Activated T-helper 1 cell treated with anti-CD3 and anti-CD28 coated beads, Interleukin-12 subunit alpha, Interleukin-12 subunit beta, Interleukin-2, Interleukin-4 antibody, amounts not matched to agents 30 ng/mL and 10 ng/mL and 1 ng/mL, durations not matched to agents 14 hours and 24 hours and 36 hours (primary cell): ENCODE measurements around the gene GRK3. TPM values are rescaled to one million over a fixed set of nuclear protein-coding genes. Genes with fewer than 3 reads are reported as not detected.
"Not testable (repeated sequence)": the region's sequence is repeated elsewhere in the genome, so short reads cannot be mapped to it uniquely, and the experiment has no call there.

Source experiments
- DNase-seq: peaks from one replicate; pipeline ENCODE4 v3.0.0; 2021; ENCODE audit warnings: low spot score
- H3K27ac Mint-ChIP-seq: one replicate; pipeline ENCODE4 v1.8.0; 2021; ENCODE audit warnings: mild to moderate bottlenecking, mixed read lengths
- H3K27me3 Mint-ChIP-seq: one replicate; pipeline ENCODE4 v1.8.0; 2022; ENCODE audit warnings: mild to moderate bottlenecking, moderate library complexity, mixed read lengths; ENCODE audit not compliant: insufficient read depth
- H3K36me3 Mint-ChIP-seq: one replicate; pipeline ENCODE4 v1.8.0; 2021; ENCODE audit warnings: low read depth, mixed read lengths
- H3K4me1 Mint-ChIP-seq: one replicate; pipeline ENCODE4 v1.8.0; 2021; ENCODE audit warnings: low read depth, mixed read lengths
- H3K4me3 Mint-ChIP-seq: one replicate; pipeline ENCODE4 v1.8.0; 2021; ENCODE audit warnings: mild to moderate bottlenecking, moderate library complexity, mixed read lengths
- H3K9me3 Mint-ChIP-seq: one replicate; pipeline ENCODE4 v1.8.0; 2021; ENCODE audit warnings: mixed read lengths
- intact Hi-C: fragments of 100-400 bp; cut with micrococcal nuclease; formaldehyde crosslinking; loops from one replicate; pipeline ENCODE4 v1.15.1; 2024
- total RNA-seq: library from RNA; stranded (reverse); gene quantifications from 2 replicates; pipeline ENCODE4 v1.2.3, GENCODE V29; 2022

Gene GRK3
- total RNA-seq, 1 donor from 2014 or later, result 33.0 TPM

GRCh38 chr22:25624476-25624875 is 60.0 kb downstream of the GRK3 start:
- Mint-ChIP-seq H3K4me3 (no peak overlapping the region), H3K9me3 (no peaks in the 10 kb centered on the region), H3K36me3 (peaks cover 16% of the 10 kb centered on the region), H3K4me1 (peaks cover 53% of the 10 kb centered on the region), H3K27me3 (no peaks in the 10 kb centered on the region), H3K27ac (peak overlapping the region; percentile 46)
- intact Hi-C loops, result loop anchor here (2.0 to 5.0 kb wide), 3 partner anchors 78 to 136 kb away; no protein-coding TSS in a partner anchor
- DNase-seq, result no peak

GRCh38 chr22:25625747-25626623 is 61.5 kb downstream of the GRK3 start:
- Mint-ChIP-seq H3K4me1 (peaks cover 39% of the 10 kb centered on the region), H3K27ac (peak overlapping the region; percentile 12), H3K36me3 (peaks cover 14% of the 10 kb centered on the region)
- not testable (repeated sequence) for H3K4me3 Mint-ChIP-seq, DNase-seq, H3K9me3 Mint-ChIP-seq, H3K27me3 Mint-ChIP-seq
- intact Hi-C loops, result loop anchor here (2.0 kb wide), 2 partner anchors 77 to 137 kb away; no protein-coding TSS in a partner anchor

- Mint-ChIP-seq H3K27me3 (no peaks in the 10 kb centered on the region), H3K4me3 (no peak overlapping the region), H3K36me3 (peaks cover 14% of the 10 kb centered on the region), H3K27ac (no peak overlapping the region), H3K9me3 (no peaks in the 10 kb centered on the region), H3K4me1 (peaks cover 39% of the 10 kb centered on the region)
- intact Hi-C loops, result no loop called here
- no peak for DNase-seq
Observed at GRCh38 chr22:25626624-25626990, 62.1 kb downstream of the GRK3 start.

GRCh38 chr22:25627271-25627852 is 62.9 kb downstream of the GRK3 start:
- H3K4me1 Mint-ChIP-seq, result peaks cover 32% of the 10 kb centered on the region
- no peak overlapping the region for H3K4me3 Mint-ChIP-seq
- no peaks in the 10 kb centered on the region for H3K9me3 Mint-ChIP-seq
- no peak for DNase-seq
- H3K36me3 Mint-ChIP-seq, result peaks cover 11% of the 10 kb centered on the region
- H3K27me3 Mint-ChIP-seq, result no peaks in the 10 kb centered on the region
- H3K27ac Mint-ChIP-seq, result no peak overlapping the region
- intact Hi-C loops, result no loop called here

- H3K9me3 Mint-ChIP-seq, result no peaks in the 10 kb centered on the region
- H3K4me1 Mint-ChIP-seq, result peaks cover 20% of the 10 kb centered on the region
- no peak for DNase-seq
- H3K4me3 Mint-ChIP-seq, result no peak overlapping the region
- no peaks in the 10 kb centered on the region for H3K27me3 Mint-ChIP-seq
- peaks cover 5% of the 10 kb centered on the region for H3K36me3 Mint-ChIP-seq
- no peak overlapping the region for H3K27ac Mint-ChIP-seq
- intact Hi-C loops, result no loop called here
Observed at GRCh38 chr22:25628494-25628893, 64.0 kb downstream of the GRK3 start.

- peaks cover 9% of the 10 kb centered on the region for H3K4me1 Mint-ChIP-seq
- DNase-seq, result no peak
- H3K27me3 Mint-ChIP-seq, result no peaks in the 10 kb centered on the region
- intact Hi-C loops, result no loop called here
- no peak overlapping the region for H3K4me3 Mint-ChIP-seq
- no peaks in the 10 kb centered on the region for H3K9me3 Mint-ChIP-seq
- no peak overlapping the region for H3K27ac Mint-ChIP-seq
- peaks cover 1% of the 10 kb centered on the region for H3K36me3 Mint-ChIP-seq
Observed at GRCh38 chr22:25629613-25630012, 65.1 kb downstream of the GRK3 start.

- Mint-ChIP-seq H3K36me3 (peaks cover 1% of the 10 kb centered on the region), H3K9me3 (no peaks in the 10 kb centered on the region), H3K27me3 (no peaks in the 10 kb centered on the region), H3K4me3 (no peak overlapping the region), H3K4me1 (peaks cover 8% of the 10 kb centered on the region), H3K27ac (no peak overlapping the region)
- intact Hi-C loops, result no loop called here
- DNase-seq, result no peak
Observed at GRCh38 chr22:25630447-25630846, 66.0 kb downstream of the GRK3 start.

GRCh38 chr22:25636323-25636722 is 71.8 kb downstream of the GRK3 start:
- Mint-ChIP-seq H3K36me3 (peaks cover 23% of the 10 kb centered on the region), H3K9me3 (peaks cover 19% of the 10 kb centered on the region), H3K27me3 (no peaks in the 10 kb centered on the region), H3K4me3 (no peak overlapping the region), H3K27ac (no peak overlapping the region), H3K4me1 (peaks cover 2% of the 10 kb centered on the region)
- no peak for DNase-seq
- intact Hi-C loops, result no loop called here

- peaks cover 8% of the 10 kb centered on the region for H3K4me1 Mint-ChIP-seq
Observed at GRCh38 chr22:25637032-25637431, 72.6 kb downstream of the GRK3 start.

GRCh38 chr22:25637672-25638071 is 73.2 kb downstream of the GRK3 start:
- DNase-seq, result no peak
- Mint-ChIP-seq H3K9me3 (peaks cover 19% of the 10 kb centered on the region), H3K36me3 (peaks cover 30% of the 10 kb centered on the region), H3K4me1 (peaks cover 8% of the 10 kb centered on the region), H3K27me3 (no peaks in the 10 kb centered on the region), H3K27ac (no peak overlapping the region), H3K4me3 (no peak overlapping the region)
- intact Hi-C loops, result no loop called here

More at GRCh38 chr22:25637032-25637431, 72.6 kb downstream of the GRK3 start:
- H3K27ac Mint-ChIP-seq, result no peak overlapping the region
- no peak for DNase-seq
- H3K27me3 Mint-ChIP-seq, result no peaks in the 10 kb centered on the region
- no peak overlapping the region for H3K4me3 Mint-ChIP-seq
- peaks cover 27% of the 10 kb centered on the region for H3K36me3 Mint-ChIP-seq
- H3K9me3 Mint-ChIP-seq, result peaks cover 19% of the 10 kb centered on the region
- intact Hi-C loops, result no loop called here

GRCh38 chr22:25638638-25639037 is 74.2 kb downstream of the GRK3 start:
- intact Hi-C loops, result no loop called here
- DNase-seq, result no peak
- no peak overlapping the region for H3K4me3 Mint-ChIP-seq
- peaks cover 8% of the 10 kb centered on the region for H3K4me1 Mint-ChIP-seq
- peaks cover 38% of the 10 kb centered on the region for H3K36me3 Mint-ChIP-seq
- no peaks in the 10 kb centered on the region for H3K27me3 Mint-ChIP-seq
- no peak overlapping the region for H3K27ac Mint-ChIP-seq
- H3K9me3 Mint-ChIP-seq, result peaks cover 19% of the 10 kb centered on the region

GRCh38 chr22:25641650-25642049 is 77.2 kb downstream of the GRK3 start:
- Mint-ChIP-seq H3K36me3 (peaks cover 54% of the 10 kb centered on the region), H3K27me3 (no peaks in the 10 kb centered on the region), H3K4me3 (no peak overlapping the region), H3K27ac (peak overlapping the region; percentile 78), H3K9me3 (peaks cover 19% of the 10 kb centered on the region), H3K4me1 (peaks cover 24% of the 10 kb centered on the region)
- intact Hi-C loops, result no loop called here
- DNase-seq, result no peak

GRCh38 chr22:25643232-25644000 is 78.9 kb downstream of the GRK3 start:
- H3K4me1 Mint-ChIP-seq, result peaks cover 24% of the 10 kb centered on the region
- intact Hi-C loops, result no loop called here
- H3K27me3 Mint-ChIP-seq, result no peaks in the 10 kb centered on the region
- peaks cover 11% of the 10 kb centered on the region for H3K9me3 Mint-ChIP-seq
- H3K36me3 Mint-ChIP-seq, result peaks cover 47% of the 10 kb centered on the region
- no peak overlapping the region for H3K4me3 Mint-ChIP-seq
- no peak for DNase-seq
- H3K27ac Mint-ChIP-seq, result no peak overlapping the region
